ENCODE data around the gene MRPS10.

DNA sequence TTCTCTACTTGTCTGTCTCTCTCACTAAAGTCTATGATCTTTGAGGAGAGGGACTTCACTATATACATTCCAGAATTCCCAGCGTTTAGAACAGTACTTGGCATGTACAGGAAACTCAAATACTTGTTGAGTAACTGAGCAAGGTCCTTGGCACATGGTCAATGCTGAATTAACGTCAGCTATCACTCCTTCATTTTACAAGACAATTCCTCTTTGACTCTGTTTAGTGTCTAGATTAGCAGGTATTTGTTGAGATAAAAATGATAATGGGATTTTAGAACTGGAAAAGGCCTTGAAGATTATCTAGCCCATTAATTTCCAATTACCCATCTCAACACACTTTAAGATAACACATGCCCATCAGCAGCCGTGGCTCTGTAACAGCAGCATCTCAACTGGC is 16.3 kb downstream of the MRPS10 start:
- TF ChIP-seq RARB (CRISPR knock-in tag; IDR thresholded peaks at IDR 0.05) (no peak), CSDC2 (CRISPR knock-in tag; IDR thresholded peaks at IDR 0.05) (0 out of 2 replicates have a peak, but pooled peaks have one; percentile 54), PPARA (CRISPR knock-in tag; IDR thresholded peaks at IDR 0.05; ENCODE audit: borderline replicate concordance) (no peak), ARNTL (CRISPR knock-in tag; IDR thresholded peaks at IDR 0.05; ENCODE audit: borderline replicate concordance, low read depth) (no peak), BACH2 (CRISPR knock-in tag; IDR thresholded peaks at IDR 0.05; ENCODE audit: borderline replicate concordance) (no peak), TCF4 (CRISPR knock-in tag; IDR thresholded peaks at IDR 0.05; ENCODE audit: borderline replicate concordance) (peak; percentile 37; the same call in 1 of the 2 replicates), ZFP30 (CRISPR knock-in tag; IDR thresholded peaks at IDR 0.05) (no peak)
- TF ChIP-seq, protein P1, sequence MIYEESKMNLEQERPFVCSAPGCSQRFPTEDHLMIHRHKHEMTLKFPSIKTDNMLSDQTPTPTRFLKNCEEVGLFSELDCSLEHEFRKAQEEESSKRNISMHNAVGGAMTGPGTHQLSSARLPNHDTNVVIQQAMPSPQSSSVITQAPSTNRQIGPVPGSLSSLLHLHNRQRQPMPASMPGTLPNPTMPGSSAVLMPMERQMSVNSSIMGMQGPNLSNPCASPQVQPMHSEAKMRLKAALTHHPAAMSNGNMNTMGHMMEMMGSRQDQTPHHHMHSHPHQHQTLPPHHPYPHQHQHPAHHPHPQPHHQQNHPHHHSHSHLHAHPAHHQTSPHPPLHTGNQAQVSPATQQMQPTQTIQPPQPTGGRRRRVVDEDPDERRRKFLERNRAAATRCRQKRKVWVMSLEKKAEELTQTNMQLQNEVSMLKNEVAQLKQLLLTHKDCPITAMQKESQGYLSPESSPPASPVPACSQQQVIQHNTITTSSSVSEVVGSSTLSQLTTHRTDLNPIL (CRISPR knock-in tag; IDR thresholded peaks at IDR 0.05; ENCODE audit: low read depth): no peak
- TF ChIP-seq, protein P2, sequence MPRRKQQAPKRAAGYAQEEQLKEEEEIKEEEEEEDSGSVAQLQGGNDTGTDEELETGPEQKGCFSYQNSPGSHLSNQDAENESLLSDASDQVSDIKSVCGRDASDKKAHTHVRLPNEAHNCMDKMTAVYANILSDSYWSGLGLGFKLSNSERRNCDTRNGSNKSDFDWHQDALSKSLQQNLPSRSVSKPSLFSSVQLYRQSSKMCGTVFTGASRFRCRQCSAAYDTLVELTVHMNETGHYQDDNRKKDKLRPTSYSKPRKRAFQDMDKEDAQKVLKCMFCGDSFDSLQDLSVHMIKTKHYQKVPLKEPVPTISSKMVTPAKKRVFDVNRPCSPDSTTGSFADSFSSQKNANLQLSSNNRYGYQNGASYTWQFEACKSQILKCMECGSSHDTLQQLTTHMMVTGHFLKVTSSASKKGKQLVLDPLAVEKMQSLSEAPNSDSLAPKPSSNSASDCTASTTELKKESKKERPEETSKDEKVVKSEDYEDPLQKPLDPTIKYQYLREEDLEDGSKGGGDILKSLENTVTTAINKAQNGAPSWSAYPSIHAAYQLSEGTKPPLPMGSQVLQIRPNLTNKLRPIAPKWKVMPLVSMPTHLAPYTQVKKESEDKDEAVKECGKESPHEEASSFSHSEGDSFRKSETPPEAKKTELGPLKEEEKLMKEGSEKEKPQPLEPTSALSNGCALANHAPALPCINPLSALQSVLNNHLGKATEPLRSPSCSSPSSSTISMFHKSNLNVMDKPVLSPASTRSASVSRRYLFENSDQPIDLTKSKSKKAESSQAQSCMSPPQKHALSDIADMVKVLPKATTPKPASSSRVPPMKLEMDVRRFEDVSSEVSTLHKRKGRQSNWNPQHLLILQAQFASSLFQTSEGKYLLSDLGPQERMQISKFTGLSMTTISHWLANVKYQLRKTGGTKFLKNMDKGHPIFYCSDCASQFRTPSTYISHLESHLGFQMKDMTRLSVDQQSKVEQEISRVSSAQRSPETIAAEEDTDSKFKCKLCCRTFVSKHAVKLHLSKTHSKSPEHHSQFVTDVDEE (CRISPR knock-in tag; IDR thresholded peaks at IDR 0.05): 0 out of 2 replicates have a peak, but pooled peaks have one; percentile 63
- TF ChIP-seq, protein P3, sequence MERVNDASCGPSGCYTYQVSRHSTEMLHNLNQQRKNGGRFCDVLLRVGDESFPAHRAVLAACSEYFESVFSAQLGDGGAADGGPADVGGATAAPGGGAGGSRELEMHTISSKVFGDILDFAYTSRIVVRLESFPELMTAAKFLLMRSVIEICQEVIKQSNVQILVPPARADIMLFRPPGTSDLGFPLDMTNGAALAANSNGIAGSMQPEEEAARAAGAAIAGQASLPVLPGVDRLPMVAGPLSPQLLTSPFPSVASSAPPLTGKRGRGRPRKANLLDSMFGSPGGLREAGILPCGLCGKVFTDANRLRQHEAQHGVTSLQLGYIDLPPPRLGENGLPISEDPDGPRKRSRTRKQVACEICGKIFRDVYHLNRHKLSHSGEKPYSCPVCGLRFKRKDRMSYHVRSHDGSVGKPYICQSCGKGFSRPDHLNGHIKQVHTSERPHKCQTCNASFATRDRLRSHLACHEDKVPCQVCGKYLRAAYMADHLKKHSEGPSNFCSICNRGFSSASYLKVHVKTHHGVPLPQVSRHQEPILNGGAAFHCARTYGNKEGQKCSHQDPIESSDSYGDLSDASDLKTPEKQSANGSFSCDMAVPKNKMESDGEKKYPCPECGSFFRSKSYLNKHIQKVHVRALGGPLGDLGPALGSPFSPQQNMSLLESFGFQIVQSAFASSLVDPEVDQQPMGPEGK (CRISPR knock-in tag; IDR thresholded peaks at IDR 0.05; ENCODE audit: borderline replicate concordance): no peak

All from SK-N-SH treated with all-trans-retinoic acid at 6 μM for 48 hours (cell line).